MM.1S (cell line): ENCODE results near the gene TMEM121.

Experiments
- EZH2 ChIP-seq: fragments of 300-600 bp; sonication (generic); optimal IDR thresholded peaks from 2 replicates; pipeline ENCODE3; 2017; ENCODE audit warnings: low read depth, mild to moderate bottlenecking, antibody characterized with exemption, low read length, mixed read lengths
- TF ChIP-seq, protein P1 (sequence below): fragments of 300-600 bp; sonication (generic); IDR thresholded peaks from 2 replicates; pipeline ENCODE4 v1.5.1; 2016; ENCODE audit warnings: antibody characterized with exemption, low read length, mixed read lengths

DNA sequence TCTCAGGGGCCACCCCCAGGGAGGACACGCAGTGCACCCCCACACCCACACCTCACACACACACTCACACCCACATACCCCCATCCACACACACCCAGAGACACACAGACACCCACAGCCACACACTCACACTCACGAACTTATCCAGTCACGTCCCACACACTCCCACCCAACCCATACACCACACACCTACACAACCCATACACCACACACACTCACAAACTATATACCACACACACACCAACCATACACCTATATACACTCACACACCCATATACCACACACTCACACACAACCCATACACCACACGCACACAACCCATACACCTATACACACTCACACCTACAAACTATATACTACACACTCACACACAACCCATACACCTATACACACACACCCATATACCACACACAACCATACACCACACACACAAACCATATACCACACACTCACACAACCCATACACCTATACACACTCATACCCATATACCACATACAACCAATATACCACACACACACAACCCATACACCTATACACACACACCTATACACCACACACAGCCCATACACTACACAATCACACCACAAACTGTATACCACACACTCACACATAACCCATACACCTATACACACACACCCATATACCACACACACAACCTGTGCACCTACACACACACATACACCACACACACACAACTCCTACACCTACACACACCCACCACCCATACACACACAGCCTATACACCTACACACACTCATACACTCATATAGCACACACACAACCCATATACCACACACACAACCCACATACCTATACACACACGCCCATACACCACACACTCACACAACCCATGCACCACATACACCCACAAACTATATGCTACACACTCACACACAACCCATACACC lies 42.7 kb downstream of the TMEM121 start:
- TF ChIP-seq, protein P1, sequence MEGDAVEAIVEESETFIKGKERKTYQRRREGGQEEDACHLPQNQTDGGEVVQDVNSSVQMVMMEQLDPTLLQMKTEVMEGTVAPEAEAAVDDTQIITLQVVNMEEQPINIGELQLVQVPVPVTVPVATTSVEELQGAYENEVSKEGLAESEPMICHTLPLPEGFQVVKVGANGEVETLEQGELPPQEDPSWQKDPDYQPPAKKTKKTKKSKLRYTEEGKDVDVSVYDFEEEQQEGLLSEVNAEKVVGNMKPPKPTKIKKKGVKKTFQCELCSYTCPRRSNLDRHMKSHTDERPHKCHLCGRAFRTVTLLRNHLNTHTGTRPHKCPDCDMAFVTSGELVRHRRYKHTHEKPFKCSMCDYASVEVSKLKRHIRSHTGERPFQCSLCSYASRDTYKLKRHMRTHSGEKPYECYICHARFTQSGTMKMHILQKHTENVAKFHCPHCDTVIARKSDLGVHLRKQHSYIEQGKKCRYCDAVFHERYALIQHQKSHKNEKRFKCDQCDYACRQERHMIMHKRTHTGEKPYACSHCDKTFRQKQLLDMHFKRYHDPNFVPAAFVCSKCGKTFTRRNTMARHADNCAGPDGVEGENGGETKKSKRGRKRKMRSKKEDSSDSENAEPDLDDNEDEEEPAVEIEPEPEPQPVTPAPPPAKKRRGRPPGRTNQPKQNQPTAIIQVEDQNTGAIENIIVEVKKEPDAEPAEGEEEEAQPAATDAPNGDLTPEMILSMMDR = no peak
- TF ChIP-seq EZH2 = no peak
